ENCODE data around the gene DOCK1.

Gene DOCK1

DNA sequence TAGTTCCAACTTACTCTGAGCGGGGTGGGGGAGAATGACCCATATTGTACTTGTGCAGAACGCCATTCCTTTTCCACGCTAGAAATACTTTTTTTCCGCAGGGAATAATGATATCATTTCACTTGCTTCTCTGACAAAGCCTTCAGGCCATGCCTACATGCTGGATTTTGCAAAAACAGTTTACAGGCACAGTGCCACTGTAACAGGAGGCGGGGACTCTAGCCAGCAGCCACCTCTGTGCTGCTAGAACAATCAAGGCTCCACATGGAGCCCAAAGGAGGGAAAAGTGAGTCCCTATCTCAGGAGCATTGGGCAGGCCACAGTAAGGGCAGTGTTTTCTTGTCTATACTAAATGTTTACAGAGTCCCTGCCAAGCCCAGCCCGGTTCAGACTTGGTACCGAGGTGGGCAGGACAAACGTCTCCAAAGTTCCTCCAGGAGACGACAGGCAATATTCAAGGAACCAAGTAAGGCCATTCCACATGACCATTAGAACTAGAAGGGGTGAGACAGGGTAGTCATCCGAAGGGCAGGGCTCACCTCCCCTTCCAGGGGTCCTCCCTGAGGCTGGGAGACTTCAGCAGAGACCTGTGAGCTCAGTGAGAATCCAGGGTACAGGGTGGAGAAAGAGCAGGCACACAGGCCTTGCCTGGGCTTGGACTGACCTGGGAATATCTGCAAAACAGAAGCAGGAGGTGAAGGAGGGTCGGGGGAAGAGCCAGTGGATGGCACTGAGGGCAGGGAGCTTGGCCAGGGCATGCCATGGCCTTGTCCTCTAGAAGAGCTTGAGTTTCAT lies 553.0 kb downstream of the DOCK1 start:
- H3K4me3 ChIP-seq (ENCODE audit: low read depth, low read length), result no peak overlapping the region
- in situ Hi-C loops (cut with HindIII; ENCODE audit: low sequenced_read_pairs), result no loop called here
- TF ChIP-seq, protein P1, sequence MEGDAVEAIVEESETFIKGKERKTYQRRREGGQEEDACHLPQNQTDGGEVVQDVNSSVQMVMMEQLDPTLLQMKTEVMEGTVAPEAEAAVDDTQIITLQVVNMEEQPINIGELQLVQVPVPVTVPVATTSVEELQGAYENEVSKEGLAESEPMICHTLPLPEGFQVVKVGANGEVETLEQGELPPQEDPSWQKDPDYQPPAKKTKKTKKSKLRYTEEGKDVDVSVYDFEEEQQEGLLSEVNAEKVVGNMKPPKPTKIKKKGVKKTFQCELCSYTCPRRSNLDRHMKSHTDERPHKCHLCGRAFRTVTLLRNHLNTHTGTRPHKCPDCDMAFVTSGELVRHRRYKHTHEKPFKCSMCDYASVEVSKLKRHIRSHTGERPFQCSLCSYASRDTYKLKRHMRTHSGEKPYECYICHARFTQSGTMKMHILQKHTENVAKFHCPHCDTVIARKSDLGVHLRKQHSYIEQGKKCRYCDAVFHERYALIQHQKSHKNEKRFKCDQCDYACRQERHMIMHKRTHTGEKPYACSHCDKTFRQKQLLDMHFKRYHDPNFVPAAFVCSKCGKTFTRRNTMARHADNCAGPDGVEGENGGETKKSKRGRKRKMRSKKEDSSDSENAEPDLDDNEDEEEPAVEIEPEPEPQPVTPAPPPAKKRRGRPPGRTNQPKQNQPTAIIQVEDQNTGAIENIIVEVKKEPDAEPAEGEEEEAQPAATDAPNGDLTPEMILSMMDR (IDR thresholded peaks at IDR 0.05; ENCODE audit: low read depth, low read length), result no peak
- no peak for DNase-seq (ENCODE audit: low read depth, low spot score)

DNA sequence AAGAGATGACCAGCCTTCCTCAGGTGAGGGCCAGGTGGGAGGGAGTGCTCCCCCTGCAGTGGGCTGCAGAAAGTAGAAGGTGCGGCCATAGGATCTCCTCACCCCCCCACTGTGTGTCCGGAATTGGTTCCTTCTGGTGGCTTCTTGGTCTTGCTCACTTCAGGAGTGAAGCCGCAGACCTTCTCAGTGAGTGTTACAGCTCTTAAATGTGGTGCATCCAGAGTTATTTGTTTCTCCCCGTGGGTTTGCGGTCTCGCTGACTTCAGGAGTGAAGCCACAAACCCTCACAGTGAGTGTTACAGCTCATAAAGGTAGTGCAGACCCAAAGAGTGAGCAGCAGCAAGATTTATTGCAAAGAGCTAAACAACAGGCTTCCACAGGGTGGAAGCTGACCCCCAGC lies 553.6 kb downstream of the DOCK1 start:
- no peak for DNase-seq (ENCODE audit: low read depth, low spot score)
- TF ChIP-seq, protein P1 (IDR thresholded peaks at IDR 0.05; ENCODE audit: low read depth, low read length), result no peak
- no peak overlapping the region for H3K4me3 ChIP-seq (ENCODE audit: low read depth, low read length)
- in situ Hi-C loops (cut with HindIII; ENCODE audit: low sequenced_read_pairs), result no loop called here

DNA sequence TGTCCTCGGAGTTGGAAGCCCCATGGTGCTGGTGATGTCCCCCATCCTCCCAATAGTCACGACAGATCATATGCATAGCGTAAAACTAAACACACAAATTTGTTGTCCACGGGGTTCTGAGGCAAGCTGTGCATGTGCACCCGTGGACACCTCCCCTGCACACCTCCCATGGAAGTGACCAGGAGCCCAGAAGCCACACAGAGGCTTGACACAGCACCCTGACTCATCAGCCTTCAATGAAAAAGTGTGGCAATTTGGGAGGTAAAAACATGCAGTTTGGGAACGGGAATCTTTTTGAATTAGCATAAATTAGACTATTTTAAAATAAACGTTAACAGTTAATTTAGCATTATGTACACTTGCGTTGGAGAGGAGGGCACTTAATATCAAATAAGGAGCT lies 554.7 kb downstream of the DOCK1 start:
- TF ChIP-seq, protein P1 (IDR thresholded peaks at IDR 0.05; ENCODE audit: low read depth, low read length), result no peak
- in situ Hi-C loops (cut with HindIII; ENCODE audit: low sequenced_read_pairs), result no loop called here
- no peak overlapping the region for H3K4me3 ChIP-seq (ENCODE audit: low read depth, low read length)
- no peak for DNase-seq (ENCODE audit: low read depth, low spot score)

DNA sequence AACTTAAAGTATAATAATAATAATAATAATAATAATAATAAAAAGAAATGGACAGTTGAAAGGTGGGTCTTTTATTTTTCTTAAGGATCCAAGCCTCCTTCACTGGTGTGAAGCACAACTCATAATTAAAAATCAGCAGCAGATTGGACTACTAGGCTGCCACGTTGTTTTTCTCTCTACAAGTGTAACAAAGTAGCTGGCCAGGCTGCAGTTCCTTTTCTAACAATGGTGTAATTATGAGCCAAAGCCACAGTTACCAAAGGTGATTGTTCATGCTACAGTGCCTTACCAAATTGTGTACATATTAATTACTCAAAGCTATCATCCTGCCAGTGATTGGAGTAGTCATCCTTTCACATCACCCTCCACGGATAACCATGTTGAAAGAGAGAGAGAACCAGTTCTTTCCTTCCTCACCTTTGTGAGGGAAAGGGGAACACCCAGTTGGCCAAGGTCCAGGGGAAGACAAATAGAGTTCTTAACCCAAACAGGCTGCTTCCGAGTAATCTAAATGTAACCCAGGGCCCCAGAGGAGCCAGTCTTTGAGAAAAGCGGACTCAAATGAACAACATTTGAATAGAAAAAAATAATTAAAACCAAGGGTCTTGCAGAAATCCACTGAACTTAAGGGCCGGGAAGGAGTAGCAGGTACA lies 557.5 kb downstream of the DOCK1 start:
- DNase-seq (ENCODE audit: low read depth, low spot score), result no peak
- TF ChIP-seq, protein P1 (IDR thresholded peaks at IDR 0.05; ENCODE audit: low read depth, low read length), result no peak
- in situ Hi-C loops (cut with HindIII; ENCODE audit: low sequenced_read_pairs), result no loop called here
- H3K4me3 ChIP-seq (ENCODE audit: low read depth, low read length), result no peak overlapping the region

DNA sequence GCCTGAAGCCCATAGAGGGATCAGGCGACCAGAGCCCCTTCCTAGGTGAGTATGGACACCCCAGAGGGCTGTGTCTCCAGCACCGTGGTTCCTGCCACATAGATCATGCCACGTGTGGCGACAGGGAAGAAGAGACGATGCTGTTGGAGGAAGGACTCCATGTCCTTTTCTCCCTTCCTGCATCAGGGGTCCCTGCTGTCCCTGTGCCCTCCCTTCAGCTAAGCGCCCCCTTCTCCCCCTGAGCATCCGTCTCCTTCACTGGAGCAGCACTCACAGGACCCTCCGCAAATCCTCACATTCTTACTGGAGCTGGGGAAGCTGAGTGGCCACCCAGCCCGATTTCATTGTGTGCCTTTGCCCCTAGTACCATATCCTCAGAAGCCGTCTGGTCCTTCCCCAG lies 558.3 kb downstream of the DOCK1 start:
- no peak overlapping the region for H3K4me3 ChIP-seq (ENCODE audit: low read depth, low read length)
- TF ChIP-seq, protein P1 (IDR thresholded peaks at IDR 0.05; ENCODE audit: low read depth, low read length), result no peak
- in situ Hi-C loops (cut with HindIII; ENCODE audit: low sequenced_read_pairs), result no loop called here
- no peak for DNase-seq (ENCODE audit: low read depth, low spot score)

DNA sequence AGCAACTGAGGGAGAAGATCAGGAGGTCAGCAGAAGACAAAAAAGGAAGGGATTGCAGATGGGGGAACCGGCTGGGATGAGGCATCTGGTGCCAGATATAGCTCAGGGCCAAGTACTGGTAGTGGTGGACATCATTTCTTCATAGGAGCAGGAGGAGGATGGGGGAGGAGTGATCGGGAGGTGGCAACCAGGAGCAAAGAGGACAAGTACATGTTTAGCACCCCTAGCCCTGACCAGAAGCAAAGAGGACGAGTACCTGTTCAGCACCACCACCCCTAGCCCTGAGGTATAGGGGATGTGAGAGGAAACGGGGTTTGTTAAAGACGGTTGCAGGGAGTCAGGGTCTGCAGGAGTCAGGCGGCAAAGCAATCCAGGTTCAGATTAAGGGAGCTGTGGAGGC lies 559.3 kb downstream of the DOCK1 start:
- no peak overlapping the region for H3K4me3 ChIP-seq (ENCODE audit: low read depth, low read length)
- in situ Hi-C loops (cut with HindIII; ENCODE audit: low sequenced_read_pairs), result no loop called here
- no peak for DNase-seq (ENCODE audit: low read depth, low spot score)
- TF ChIP-seq, protein P1 (IDR thresholded peaks at IDR 0.05; ENCODE audit: low read depth, low read length), result no peak
